HG02938 (cell line): ENCODE data around the gene FAM174C.
A peak's percentile ranks its signal among the peaks of the same experiment; 100 is the strongest.
"Not testable (repeated sequence)": the region's sequence is repeated elsewhere in the genome, so short reads cannot be mapped to it uniquely, and the experiment has no call there.

ENCODE experiments used
- ATAC-seq: cut with Tn5 transposase; IDR thresholded peaks from one replicate; pipeline ENCODE4 v1.9.1; 2021; ENCODE audit warnings: mild to moderate bottlenecking, moderate library complexity; ENCODE audit not compliant: unreplicated experiment

The FAM174C gene

DNA sequence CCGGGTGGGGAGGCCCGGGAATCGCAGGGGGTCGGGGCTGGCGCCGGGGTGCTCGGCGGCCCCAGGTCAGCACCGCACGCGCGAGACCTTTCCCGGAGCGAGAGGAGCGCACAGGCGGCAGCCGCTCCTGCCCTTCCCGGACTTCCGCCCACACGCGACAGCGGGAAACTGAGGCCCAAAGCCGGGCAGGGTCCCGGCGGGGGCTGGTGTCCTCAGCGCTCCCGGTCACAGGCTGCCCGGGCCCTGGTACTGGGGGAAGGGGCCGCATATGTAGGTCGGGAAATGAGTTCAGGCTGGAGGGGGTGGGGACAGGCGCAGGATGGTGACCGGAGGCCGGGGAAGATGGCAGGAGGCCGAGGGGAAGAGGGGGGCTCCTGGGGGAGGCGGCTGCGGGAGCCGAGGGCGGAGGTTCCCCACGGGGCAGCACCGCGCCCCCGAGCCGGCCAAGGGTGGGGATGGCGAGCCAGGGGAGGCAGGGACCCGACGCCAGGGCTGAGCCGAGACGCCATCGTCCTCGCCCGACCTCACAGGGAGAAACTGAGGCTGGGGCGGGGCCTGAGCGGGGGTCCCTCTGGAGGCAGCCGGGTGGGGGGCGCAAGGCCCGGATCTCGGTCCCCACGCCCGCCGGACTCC, 38.2 kb upstream of the FAM174C start:
- ATAC-seq = no peak

DNA sequence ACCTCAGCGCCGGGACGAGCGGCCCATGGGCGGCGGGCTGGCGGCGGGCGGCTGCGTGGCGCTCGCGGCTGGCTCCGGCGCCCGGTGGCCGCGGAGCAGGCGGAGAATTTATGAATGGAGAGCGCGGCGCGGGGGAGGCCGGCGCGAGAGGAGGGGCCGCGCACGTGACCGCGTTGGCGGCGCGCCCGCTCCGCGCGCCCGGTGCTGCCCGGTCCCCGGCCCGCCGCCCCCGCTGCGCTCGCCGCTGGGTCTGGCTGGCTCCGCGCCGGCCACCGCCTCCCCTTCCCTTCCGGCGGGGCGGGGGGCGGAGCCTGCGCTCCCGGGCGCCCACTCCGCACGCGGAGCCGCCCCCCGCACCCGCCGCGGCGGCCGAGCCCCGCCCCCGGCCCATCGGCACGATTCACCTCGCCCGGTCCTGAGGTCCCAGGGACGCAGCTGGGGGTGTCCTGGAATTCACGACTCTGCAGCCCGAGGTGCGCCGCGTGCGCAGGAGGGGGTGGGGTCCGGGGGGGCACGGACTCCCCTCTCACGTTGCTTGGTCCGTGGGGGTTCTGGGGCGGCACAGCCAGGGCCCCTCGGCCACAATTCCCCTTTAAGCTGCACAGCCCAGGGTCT, 37.5 kb upstream of the FAM174C start, which contains the start of gene CBARP:
CBARP (minus strand) TSS at position 252 of the 615 bp plus-strand sequence. CDS start 1,905 bp downstream, outside the sequence.
- ATAC-seq = no peak

GRCh38 chr19:1238369-1239303, 36.7 kb upstream of the FAM174C start:
- ATAC-seq = no peak

DNA sequence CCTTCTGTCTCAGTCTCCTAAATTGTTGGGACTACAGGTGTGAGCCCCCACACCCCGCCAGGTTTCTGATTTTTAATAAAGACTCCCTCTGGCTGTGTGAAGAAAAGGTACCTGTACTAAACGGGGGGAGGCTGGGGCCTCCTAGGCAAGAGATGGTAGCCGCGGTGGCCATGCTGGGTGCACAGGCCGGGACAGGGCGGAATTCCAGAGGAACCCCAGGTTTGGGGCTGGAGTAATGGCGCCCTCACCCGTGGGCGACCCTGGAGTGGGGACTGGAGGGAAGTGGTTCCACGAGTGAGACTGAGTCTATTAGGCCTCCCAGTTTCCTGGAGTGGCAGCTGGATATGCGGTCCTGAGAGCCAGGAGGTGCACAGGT, 35.9 kb upstream of the FAM174C start:
- no peak for ATAC-seq

- no peak for ATAC-seq
Measured at GRCh38 chr19:1239796-1240737, 35.3 kb upstream of the FAM174C start.

- ATAC-seq = no peak
Measured at GRCh38 chr19:1240925-1241324, 34.4 kb upstream of the FAM174C start.

DNA sequence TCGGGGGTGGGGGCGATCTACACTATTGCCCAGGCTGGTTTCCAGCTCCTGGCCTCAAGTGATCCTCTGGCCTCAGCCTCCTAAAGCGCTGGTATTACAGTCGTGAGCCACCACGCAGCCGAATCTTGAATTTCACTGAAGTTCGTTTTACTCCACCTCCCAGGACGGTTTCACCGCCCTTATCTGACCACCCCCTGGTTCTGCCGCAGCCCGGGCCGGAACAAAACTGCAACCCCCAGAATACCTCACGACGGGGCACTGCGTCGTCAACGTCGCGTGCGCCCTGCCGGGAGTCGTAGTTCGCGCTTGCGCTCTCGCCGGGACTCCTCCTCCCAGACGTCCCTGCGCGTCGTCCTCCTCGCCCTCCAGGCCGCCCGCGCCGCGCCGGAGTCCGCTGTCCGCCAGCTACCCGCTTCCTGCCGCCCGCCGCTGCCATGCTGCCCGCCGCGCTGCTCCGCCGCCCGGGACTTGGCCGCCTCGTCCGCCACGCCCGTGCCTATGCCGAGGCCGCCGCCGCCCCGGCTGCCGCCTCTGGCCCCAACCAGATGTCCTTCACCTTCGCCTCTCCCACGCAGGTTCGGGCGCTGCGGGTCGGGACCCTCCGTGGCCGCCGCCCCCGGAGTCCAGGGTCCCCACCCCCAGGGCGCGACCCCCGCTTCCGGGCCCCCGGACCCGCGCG, 33.8 kb upstream of the FAM174C start, which contains the start of gene ATP5F1D:
ATP5F1D (plus strand) TSS at position 335 of the 679 bp plus-strand sequence; CDS start at position 435, 100 bp downstream.
- ATAC-seq = peak; percentile 53

- ATAC-seq = no peak
Measured at GRCh38 chr19:1243768-1244692, 31.3 kb upstream of the FAM174C start.

GRCh38 chr19:1244693-1245451, 30.5 kb upstream of the FAM174C start:
- no peak for ATAC-seq

DNA sequence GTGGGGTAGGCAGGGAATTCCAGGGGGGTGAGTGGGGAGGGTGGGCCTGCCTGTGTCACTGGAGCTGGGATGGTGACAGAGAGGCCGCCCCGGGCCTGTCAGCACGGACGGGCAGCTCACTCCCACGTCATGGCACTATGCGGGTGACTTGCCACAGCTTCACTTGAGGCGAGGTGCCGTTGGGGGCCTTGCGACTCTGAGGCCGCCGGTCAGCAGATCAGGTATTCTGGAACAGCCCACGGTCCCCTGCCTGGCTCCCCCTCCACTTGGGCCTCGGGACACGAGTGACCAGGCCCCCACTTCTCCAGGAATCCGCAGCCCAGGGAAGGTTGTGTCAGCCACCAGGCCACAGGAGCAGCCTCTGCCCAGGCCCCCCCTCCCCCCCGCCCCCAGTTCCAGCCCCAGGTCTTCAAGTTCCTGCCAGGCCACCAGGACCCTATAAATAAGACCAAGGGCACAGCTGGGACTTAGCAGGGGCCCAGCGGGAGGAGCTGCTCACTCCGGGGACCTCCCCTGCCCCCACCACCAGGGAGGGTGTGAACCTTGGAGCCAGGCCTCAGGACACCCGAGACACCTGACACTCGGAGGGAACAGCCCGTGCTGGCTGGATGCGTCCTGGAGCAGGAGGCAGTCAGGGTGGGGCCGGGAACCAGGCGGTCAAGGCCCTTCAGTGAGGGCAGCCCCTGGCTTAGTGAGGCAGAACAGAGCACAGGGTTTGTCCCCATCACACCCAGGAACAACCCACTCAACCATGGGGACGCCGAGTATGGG, 29.7 kb upstream of the FAM174C start:
- no peak for ATAC-seq

DNA sequence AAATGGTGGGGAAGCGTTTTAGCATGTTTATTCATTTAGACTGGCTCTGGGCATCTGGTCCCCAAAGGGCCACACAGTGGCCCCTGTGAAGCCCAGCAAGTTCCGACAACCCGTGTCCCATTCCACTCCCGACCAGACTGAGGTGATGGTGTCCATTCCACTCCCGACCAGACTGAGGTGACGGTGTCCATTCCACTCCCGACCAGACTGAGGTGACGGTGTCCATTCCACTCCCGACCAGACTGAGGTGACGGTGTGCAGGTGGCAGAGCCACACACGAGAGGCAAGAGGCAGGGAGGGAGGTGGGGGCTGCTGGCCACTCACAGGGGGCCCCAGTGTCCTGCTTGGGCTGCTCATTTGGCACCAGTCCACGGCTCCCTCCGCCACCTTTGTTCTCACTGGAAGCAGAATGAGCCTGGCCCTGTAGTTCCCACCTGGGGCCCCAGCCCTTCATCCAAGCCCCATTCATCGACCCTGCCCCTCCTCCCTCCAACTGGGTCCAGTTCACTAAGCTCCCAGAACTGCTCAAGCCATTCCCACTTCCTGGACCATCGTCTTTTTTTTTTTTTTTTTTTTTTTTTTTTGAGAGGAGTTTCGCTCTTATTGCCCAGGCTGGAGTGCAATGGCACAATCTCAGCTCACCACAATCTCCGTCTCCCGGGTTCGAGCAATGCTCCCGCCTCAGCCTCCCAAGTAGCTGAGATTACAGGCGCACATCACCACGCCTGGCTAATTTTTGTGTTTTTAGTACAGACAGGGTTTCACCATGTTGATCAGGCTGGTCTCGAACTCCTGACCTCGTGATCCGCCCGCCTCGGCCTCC, 28.9 kb upstream of the FAM174C start:
- not testable (repeated sequence) for ATAC-seq

- ATAC-seq = no peak
Measured at GRCh38 chr19:1247748-1248138, 27.6 kb upstream of the FAM174C start.

DNA sequence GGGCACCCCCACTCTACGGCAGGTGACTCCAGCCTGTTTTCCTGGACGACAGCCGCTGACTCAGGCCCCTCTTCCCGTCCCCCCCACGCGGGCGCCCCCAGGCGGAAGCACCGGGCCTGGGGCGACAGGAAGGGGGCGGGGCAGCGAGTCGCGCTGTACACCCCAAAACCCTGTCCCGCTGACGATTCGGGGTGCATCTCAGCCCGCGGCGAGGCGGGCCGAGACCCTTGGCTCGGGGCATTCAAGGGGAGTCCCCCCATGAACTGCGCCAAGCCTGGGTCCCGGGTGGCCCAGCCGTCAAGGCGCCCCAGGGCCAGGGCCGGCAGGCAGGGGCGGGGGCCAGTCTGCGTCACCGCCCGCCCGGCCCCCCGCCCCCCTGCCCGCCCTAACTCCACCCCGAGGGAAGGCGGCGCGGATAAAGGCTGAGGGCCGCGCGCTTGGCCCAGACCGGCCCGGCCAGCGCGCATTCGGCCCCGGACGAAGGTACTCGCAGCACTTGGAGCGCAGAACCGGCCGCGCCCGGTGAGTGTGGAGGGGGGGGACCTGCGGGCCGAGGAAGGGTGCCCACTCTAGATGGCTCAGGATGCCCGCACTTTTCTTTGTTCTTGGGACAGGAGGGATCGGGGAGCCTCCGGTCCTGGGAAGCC, 27.1 kb upstream of the FAM174C start, which contains the start of gene MIDN:
MIDN (plus strand) TSS at position 445 of the 647 bp plus-strand sequence. CDS start 1,714 bp downstream, outside the sequence.
- ATAC-seq = peak; percentile 3

DNA sequence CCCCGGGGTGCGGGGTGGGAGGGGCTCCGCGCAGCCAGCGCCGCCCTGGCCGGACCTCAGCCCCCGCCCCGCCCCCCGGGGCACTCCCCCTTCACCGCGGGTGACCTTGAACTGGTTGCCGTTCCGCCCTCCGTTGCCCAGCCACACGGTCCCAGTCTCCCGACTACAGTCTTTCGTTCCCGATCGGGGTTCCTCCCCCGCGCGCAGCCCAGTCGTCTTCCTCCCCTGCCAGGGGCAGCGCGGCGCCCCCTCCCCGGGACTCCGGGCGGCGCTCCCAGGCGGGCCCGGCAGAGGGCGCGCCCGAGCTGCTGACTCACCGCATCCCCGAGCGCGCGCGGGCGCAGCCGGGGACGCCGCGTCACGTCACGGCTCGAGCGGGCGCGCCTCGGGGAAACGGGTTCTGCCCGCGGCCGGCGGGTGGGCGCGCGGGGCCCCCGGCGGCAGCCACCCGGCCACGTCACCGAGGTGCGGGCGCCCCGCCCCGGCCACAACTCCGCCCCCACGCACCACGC, 26.5 kb upstream of the FAM174C start:
- ATAC-seq = peak; percentile 25

GRCh38 chr19:1249298-1249989, 25.9 kb upstream of the FAM174C start:
- ATAC-seq = peak; percentile 45
